PC-3 (cell line): ENCODE measurements around the gene ATF7. TPM values are rescaled to one million over a fixed set of nuclear protein-coding genes. Genes with fewer than 3 reads are reported as not detected.

ENCODE experiments used
- ATAC-seq: fragments of 200-7000 bp; cut with Tn5 transposase; 2 replicates; pipeline ENCODE4 v1.9.1; 2020; ENCODE audit warnings: mild to moderate bottlenecking, moderate library complexity
- BruUV-seq: library from RNA; stranded (reverse); fragments of 400-500 nt; replicated peaks from 2 replicates; lab custom pipeline; 2021; lab: Mats Ljungman, UMichigan
- CTCF ChIA-PET: fragments of 300-600 bp; sonication (Branson Sonifier 250); formaldehyde crosslinking; loops from one replicate; lab custom pipeline; 2022; ENCODE audit warnings: antibody characterized with exemption; lab: Charles Lee
- POLR2A ChIA-PET: fragments of 300-600 bp; sonication (Branson Sonifier 250); formaldehyde crosslinking; loops from one replicate; lab custom pipeline; 2022; ENCODE audit warnings: antibody characterized with exemption; ENCODE audit not compliant: unreplicated experiment; lab: Charles Lee
- DNase-seq: peaks from one replicate; pipeline ENCODE4 v3.0.0-alpha.2; 2015
- H2AFZ ChIP-seq: fragments of 300-600 bp; sonication (generic); 2 replicates; pipeline ENCODE4 v1.6.0; 2016; ENCODE audit warnings: antibody characterized with exemption, low read length
- H3F3A ChIP-seq: fragments of 300-600 bp; sonication (generic); one replicate; pipeline ENCODE4 v1.6.0; 2017; ENCODE audit warnings: antibody characterized with exemption, low read length, control low read depth, mild to moderate bottlenecking; ENCODE audit not compliant: unreplicated experiment
- H3K27ac ChIP-seq: fragments of 300-600 bp; sonication (generic); 2 replicates; pipeline ENCODE4 v1.5.1; 2016; ENCODE audit warnings: mild to moderate bottlenecking, low read length
- H3K27me3 ChIP-seq: fragments of 300-600 bp; sonication (generic); 2 replicates; pipeline ENCODE4 v1.6.1; 2016; ENCODE audit warnings: low read length, mixed read lengths
- H3K36me3 ChIP-seq: fragments of 300-600 bp; sonication (generic); 2 replicates; pipeline ENCODE4 v1.6.1; 2016; ENCODE audit warnings: low read depth, mixed run types, low read length, mixed read lengths
- H3K4me1 ChIP-seq: fragments of 300-600 bp; sonication (generic); 2 replicates; pipeline ENCODE4 v1.5.1; 2016; ENCODE audit warnings: low read length; ENCODE audit not compliant: insufficient read depth
- H3K4me2 ChIP-seq: fragments of 300-600 bp; sonication (generic); 2 replicates; pipeline ENCODE4 v1.6.0; 2016; ENCODE audit warnings: low read length
- H3K4me3 ChIP-seq: fragments of 300-600 bp; sonication (generic); 2 replicates; pipeline ENCODE4 v1.5.1; 2016; ENCODE audit warnings: mild to moderate bottlenecking, low read length, mixed read lengths
- H3K79me2 ChIP-seq: fragments of 300-600 bp; sonication (generic); 2 replicates; pipeline ENCODE4 v1.6.1; 2017; ENCODE audit warnings: low read length, mixed read lengths
- H3K9ac ChIP-seq: fragments of 300-600 bp; sonication (generic); 2 replicates; pipeline ENCODE4 v1.6.0; 2016; ENCODE audit warnings: mild to moderate bottlenecking, low read length
- H3K9me2 ChIP-seq: fragments of 300-600 bp; sonication (generic); replicated peaks from 2 replicates; pipeline ENCODE4 v1.6.1; 2016; ENCODE audit warnings: mixed run types, low read length, mixed read lengths
- H3K9me3 ChIP-seq: fragments of 300-600 bp; sonication (generic); 2 replicates; pipeline ENCODE4 v1.6.1; 2016; ENCODE audit warnings: low read length, mixed read lengths
- H4K20me1 ChIP-seq: fragments of 300-600 bp; sonication (generic); 2 replicates; pipeline ENCODE4 v1.6.1; 2016; ENCODE audit warnings: low read length, mixed read lengths
- EZH2 ChIP-seq: fragments of 300-600 bp; sonication (generic); IDR thresholded peaks from one replicate; pipeline ENCODE4 v1.6.1; 2017; ENCODE audit warnings: antibody characterized with exemption, mild to moderate bottlenecking, low read length; ENCODE audit not compliant: unreplicated experiment
- EZH2phosphoT487 ChIP-seq: fragments of 300-600 bp; sonication (generic); IDR thresholded peaks from 2 replicates; pipeline ENCODE4 v1.6.1; 2018; ENCODE audit warnings: mild to moderate bottlenecking, antibody characterized with exemption, low read length, borderline replicate concordance
- intact Hi-C: fragments of 100-400 bp; cut with micrococcal nuclease; formaldehyde crosslinking; loops from 2 replicates; pipeline ENCODE4 v1.9.0; 2023
- total RNA-seq: library from RNA; depleted of rRNA; stranded (reverse); fragments of >200 nt; gene quantifications from 2 replicates; pipeline ENCODE4 v1.2.3, GENCODE V29; 2014
- TF ChIP-seq, protein P1 (sequence below): fragments of 300-600 bp; sonication (generic); conservative IDR thresholded peaks from 2 replicates; pipeline ENCODE4 v1.5.1; 2017; ENCODE audit warnings: antibody characterized with exemption, low read depth, mild to moderate bottlenecking, low read length

Gene ATF7
- total RNA-seq, 1 experiment from 2014 or later: 7.9 TPM

DNA sequence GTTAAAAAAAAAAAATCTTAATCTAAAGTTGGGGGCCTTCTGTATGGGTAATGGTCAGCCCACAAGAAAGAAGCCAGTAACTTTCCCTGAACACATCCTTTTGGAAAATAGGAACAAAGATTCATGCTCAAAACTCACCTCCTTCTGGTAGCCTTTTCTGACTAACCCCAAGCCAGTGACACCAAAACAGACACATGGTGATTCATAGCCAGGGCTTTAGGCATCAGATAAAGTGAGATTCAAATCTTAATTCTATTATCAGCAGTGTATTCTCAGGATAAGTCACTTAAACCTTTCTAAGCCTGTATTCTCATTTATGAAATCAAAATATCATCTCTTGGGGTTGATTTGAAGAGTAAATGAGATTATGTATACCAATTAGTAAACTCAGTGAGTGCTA is 44.8 kb upstream of the ATF7 start:
- DNase-seq (no peak), ATAC-seq (no peak)
- no peak overlapping the region for H3K27ac ChIP-seq
- peaks cover 20% of the 10 kb centered on the region for H3K79me2 ChIP-seq
- H3K27me3 ChIP-seq: no peaks in the 10 kb centered on the region
- no peaks in the 10 kb centered on the region for H3F3A ChIP-seq
- POLR2A ChIA-PET: interaction anchor here (0.6 kb wide), 1 partner anchor 11 kb away, joined by 6 read pairs; no protein-coding TSS in a partner anchor
- H3K9me2 ChIP-seq: no peaks in the 10 kb centered on the region
- intact Hi-C loops: no loop called here
- no TSS peak for BruUV-seq
- H3K9ac ChIP-seq: no peak overlapping the region
- H2AFZ ChIP-seq: no peak overlapping the region
- CTCF ChIA-PET: no interaction called here
- no peaks in the 10 kb centered on the region for H3K9me3 ChIP-seq
- no peak overlapping the region for H3K4me2 ChIP-seq
- no peak overlapping the region for H3K4me3 ChIP-seq
- no peaks in the 10 kb centered on the region for H4K20me1 ChIP-seq
- H3K4me1 ChIP-seq: peaks cover 9% of the 10 kb centered on the region
- TF ChIP-seq, protein P1, sequence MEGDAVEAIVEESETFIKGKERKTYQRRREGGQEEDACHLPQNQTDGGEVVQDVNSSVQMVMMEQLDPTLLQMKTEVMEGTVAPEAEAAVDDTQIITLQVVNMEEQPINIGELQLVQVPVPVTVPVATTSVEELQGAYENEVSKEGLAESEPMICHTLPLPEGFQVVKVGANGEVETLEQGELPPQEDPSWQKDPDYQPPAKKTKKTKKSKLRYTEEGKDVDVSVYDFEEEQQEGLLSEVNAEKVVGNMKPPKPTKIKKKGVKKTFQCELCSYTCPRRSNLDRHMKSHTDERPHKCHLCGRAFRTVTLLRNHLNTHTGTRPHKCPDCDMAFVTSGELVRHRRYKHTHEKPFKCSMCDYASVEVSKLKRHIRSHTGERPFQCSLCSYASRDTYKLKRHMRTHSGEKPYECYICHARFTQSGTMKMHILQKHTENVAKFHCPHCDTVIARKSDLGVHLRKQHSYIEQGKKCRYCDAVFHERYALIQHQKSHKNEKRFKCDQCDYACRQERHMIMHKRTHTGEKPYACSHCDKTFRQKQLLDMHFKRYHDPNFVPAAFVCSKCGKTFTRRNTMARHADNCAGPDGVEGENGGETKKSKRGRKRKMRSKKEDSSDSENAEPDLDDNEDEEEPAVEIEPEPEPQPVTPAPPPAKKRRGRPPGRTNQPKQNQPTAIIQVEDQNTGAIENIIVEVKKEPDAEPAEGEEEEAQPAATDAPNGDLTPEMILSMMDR: no peak
- no peak for TF ChIP-seq EZH2phosphoT487
- TF ChIP-seq EZH2: no peak
- peaks cover 35% of the 10 kb centered on the region for H3K36me3 ChIP-seq

DNA sequence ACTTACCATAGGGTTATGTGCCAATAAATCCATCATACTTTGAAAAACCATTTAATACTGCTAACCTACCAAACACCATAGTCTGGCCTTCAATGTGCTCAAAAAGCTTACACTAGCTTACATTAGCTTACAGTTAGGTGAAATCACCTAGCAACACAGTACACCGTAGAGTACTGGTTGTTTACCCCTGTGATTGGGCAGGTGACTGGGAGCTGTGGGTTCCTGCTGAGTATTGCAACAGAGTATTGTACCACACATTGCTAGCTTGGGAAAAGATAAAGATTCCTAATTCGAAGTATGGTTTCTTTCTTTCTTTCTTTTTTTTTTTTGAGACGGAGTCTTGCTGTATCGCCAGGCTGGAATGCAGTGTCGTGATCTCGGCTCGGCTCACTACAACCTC is 44.1 kb upstream of the ATF7 start:
- Histone ChIP-seq H2AFZ (no peak overlapping the region), H4K20me1 (no peaks in the 10 kb centered on the region), H3F3A (no peaks in the 10 kb centered on the region), H3K9me2 (no peaks in the 10 kb centered on the region), H3K4me2 (no peak overlapping the region), H3K36me3 (peaks cover 41% of the 10 kb centered on the region), H3K9me3 (no peaks in the 10 kb centered on the region), H3K9ac (no peak overlapping the region), H3K27me3 (no peaks in the 10 kb centered on the region), H3K79me2 (peaks cover 16% of the 10 kb centered on the region), H3K4me1 (peaks cover 6% of the 10 kb centered on the region), H3K27ac (no peak overlapping the region), H3K4me3 (no peak overlapping the region)
- DNase-seq (no peak), ATAC-seq (no peak)
- no TSS peak for BruUV-seq
- ChIA-PET POLR2A (interaction anchor here (0.6 kb wide), 1 partner anchor 11 kb away, joined by 6 read pairs; no protein-coding TSS in a partner anchor), CTCF (no interaction called here)
- intact Hi-C loops: no loop called here
- TF ChIP-seq, protein P1: no peak
- TF ChIP-seq EZH2 (no peak), EZH2phosphoT487 (no peak)

DNA sequence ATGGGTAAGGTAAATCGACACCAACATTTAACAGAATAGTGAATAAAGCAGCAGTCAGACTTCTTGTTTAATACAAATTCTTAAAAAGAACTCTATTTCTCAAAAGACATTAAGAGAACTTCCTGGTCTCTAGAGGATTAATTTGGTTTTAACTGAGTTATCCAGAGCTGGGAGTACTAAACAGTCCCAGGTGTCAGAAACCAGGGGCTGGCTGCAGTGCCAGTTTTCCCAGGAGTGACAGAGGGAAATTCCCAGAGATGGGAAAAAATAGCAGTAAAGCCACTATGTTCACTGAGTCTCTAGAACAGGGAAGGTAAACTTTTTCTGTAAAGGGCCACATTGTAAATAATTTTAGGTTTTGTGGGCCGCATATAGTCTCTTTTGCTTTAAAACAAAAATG is 40.9 kb upstream of the ATF7 start:
- no peak for TF ChIP-seq EZH2phosphoT487
- TF ChIP-seq, protein P1: no peak
- intact Hi-C loops: no loop called here
- ChIA-PET CTCF (no interaction called here), POLR2A (no interaction called here)
- H3K27me3 ChIP-seq: no peaks in the 10 kb centered on the region
- no peaks in the 10 kb centered on the region; the same call in 1 of the 2 replicates for H3K79me2 ChIP-seq
- ATAC-seq: no peak
- no peaks in the 10 kb centered on the region for H3K9me2 ChIP-seq
- DNase-seq: no peak
- BruUV-seq: no TSS peak
- H3K4me3 ChIP-seq: no peak overlapping the region
- H3K4me2 ChIP-seq: no peak overlapping the region
- no peak overlapping the region for H3K9ac ChIP-seq
- H2AFZ ChIP-seq: no peak overlapping the region
- H3F3A ChIP-seq: no peaks in the 10 kb centered on the region
- H3K27ac ChIP-seq: no peak overlapping the region
- H3K4me1 ChIP-seq: no peaks in the 10 kb centered on the region
- no peaks in the 10 kb centered on the region for H3K9me3 ChIP-seq
- no peaks in the 10 kb centered on the region for H4K20me1 ChIP-seq
- peaks cover 40% of the 10 kb centered on the region for H3K36me3 ChIP-seq
